Measurements from ENCODE around the gene ZNF792. TPM values are rescaled to one million over a fixed set of nuclear protein-coding genes. Genes with fewer than 3 reads are reported as not detected.

Gene ZNF792
- total and polyA plus RNA-seq, 2 of the 8 experiments (the other 6 are each of a cell fraction or from before 2014, with no cell fraction given), result 2.5 to 7.2 TPM

DNA sequence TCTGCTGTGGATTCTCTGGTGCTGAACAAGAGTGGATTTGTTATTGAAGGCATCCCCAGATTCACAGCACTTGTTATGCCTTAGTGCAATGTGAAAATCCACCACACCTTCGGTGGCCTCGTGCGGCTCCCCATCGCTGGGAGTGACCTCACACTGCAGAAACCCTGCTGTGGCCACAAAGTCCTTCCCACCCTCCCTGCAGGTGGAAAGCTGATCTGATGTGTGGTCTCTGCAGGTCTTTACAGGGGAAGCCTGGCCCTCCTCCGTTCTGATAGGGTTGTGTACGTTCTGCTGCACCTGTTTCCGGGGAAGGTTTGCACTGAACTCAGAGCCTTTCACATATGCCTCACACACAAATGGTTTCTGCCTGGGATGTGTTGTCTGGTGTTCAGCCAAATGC is 5.0 kb downstream of the ZNF792 start:
- CTCF ChIA-PET (ENCODE audit: partially characterized antibody), result interaction anchor here (0.6 to 2.9 kb wide), 2 partner anchors 30 to 120 kb away, joined by 3 to 9 read pairs; no protein-coding TSS in a partner anchor

More for the DNA sequence above, 5.0 kb downstream of the ZNF792 start:
- TF ChIP-seq EGR1 (IDR thresholded peaks at IDR 0.05; ENCODE audit: borderline replicate concordance, low read depth, low read length) (no peak), MAFK (IDR thresholded peaks at IDR 0.05; ENCODE audit: low read depth, low read length) (no peak), RBBP5 (IDR thresholded peaks at IDR 0.05; ENCODE audit: borderline replicate concordance, low read depth, low read length) (no peak)
- peaks cover 39 to 54% of the 10 kb centered on the region in 2 experiments for H3K9me3 ChIP-seq (ENCODE audit: insufficient read depth in 2 of 2, low read depth in 1 of 2, low read length in 1 of 2)
- no peak overlapping the region for H2BK12ac ChIP-seq (ENCODE audit: low read depth, low read length)
- FAIRE-seq (no peak), DNase-seq (ENCODE audit: low read depth in 1 of 2, low spot score in 2 of 2) (no peak)
- H3K79me2 ChIP-seq (ENCODE audit: control insufficient read depth in 1 of 2, insufficient read depth in 2 of 2, low read length in 2 of 2), result peaks cover 0 to 16% of the 10 kb centered on the region in 2 experiments; a peak in 2 of 4 replicates
- no peak overlapping the region for H2BK15ac ChIP-seq (ENCODE audit: low read length)
- no peak overlapping the region for H2BK5ac ChIP-seq (ENCODE audit: low read depth, low read length)
- H3K27me3 ChIP-seq (replicated peaks in 1 of 4; ENCODE audit: control insufficient read depth in 3 of 4, extremely low read depth in 1 of 4, insufficient read depth in 3 of 4, low read length in 3 of 4), result peaks cover 0 to 11% (median 5%) of the 10 kb centered on the region in 4 experiments; a peak in 3 of 7 replicates
- no peak overlapping the region for H2BK20ac ChIP-seq (ENCODE audit: low read length)
- WGBS, 2 experiments (ENCODE audit: extremely low coverage in 1 of 2, insufficient coverage in 1 of 2, insufficient read length in 1 of 2, insufficient replicate concordance in 2 of 2, low coverage in 1 of 2, low lambda C conversion rate in 2 of 2, missing lambda C conversion rate in 1 of 2), result 89% methylated on average over 7 of the region's 7 CpGs; no CpG with 5 or more reads in 1 of the 2 experiments
- no peak overlapping the region for H2AK5ac ChIP-seq (ENCODE audit: low read depth, low read length)
- H3K36me3 ChIP-seq (ENCODE audit: control insufficient read depth in 2 of 4, insufficient read depth in 4 of 4, low read length in 3 of 4), result peaks cover 16 to 35% (median 25%) of the 10 kb centered on the region in 4 experiments
- no peak overlapping the region for H3K56ac ChIP-seq (replicated peaks; ENCODE audit: insufficient read length, low read depth, low read length)
- H3K27ac ChIP-seq (ENCODE audit: low read depth, low read length), result no peak overlapping the region
- POLR2A ChIA-PET (ENCODE audit: partially characterized antibody), result interaction anchor here (1.4 kb wide), 1 partner anchor 120 kb away, joined by 4 read pairs; no protein-coding TSS in a partner anchor
- H4K91ac ChIP-seq (replicated peaks; ENCODE audit: insufficient read length, low read length), result no peak overlapping the region
- no peak overlapping the region for H3K9ac ChIP-seq (replicated peaks in 1 of 4; ENCODE audit: extremely low read depth in 1 of 4, low read depth in 3 of 4, low read length in 3 of 4)
- H3K14ac ChIP-seq (ENCODE audit: insufficient read length), result no peak overlapping the region
- no peak overlapping the region for H3K4me2 ChIP-seq (ENCODE audit: insufficient read depth in 1 of 2, low read depth in 2 of 2, low read length in 2 of 2)
- H3K4me3 ChIP-seq (ENCODE audit: extremely low read depth in 1 of 4, insufficient read depth in 2 of 4, low read depth in 3 of 4, low read length in 4 of 4), result no peak overlapping the region
- no peak overlapping the region for H2AFZ ChIP-seq (ENCODE audit: low read length)
- peaks cover 9% of the 10 kb centered on the region for H3K79me1 ChIP-seq (ENCODE audit: low read depth, low read length)
- no peak overlapping the region for H2BK120ac ChIP-seq (replicated peaks; ENCODE audit: low read depth, low read length)
- peaks cover 0 to 3% of the 10 kb centered on the region in 2 experiments for H4K20me1 ChIP-seq (replicated peaks in 1 of 2; ENCODE audit: control insufficient read depth in 1 of 2, insufficient read depth in 2 of 2, low read length in 2 of 2)
- H3K4me1 ChIP-seq (replicated peaks in 1 of 4; ENCODE audit: control insufficient read depth in 3 of 4, insufficient read depth in 4 of 4, low read length in 3 of 4), result peaks cover 0 to 5% (median under 1%) of the 10 kb centered on the region in 4 experiments; a peak in 2 of 7 replicates
- H3K23ac ChIP-seq (ENCODE audit: insufficient read length), result no peak overlapping the region
- H3K18ac ChIP-seq (ENCODE audit: extremely low read depth, low read length), result no peak overlapping the region
- H3K23me2 ChIP-seq (ENCODE audit: low read depth, low read length), result peaks cover 5% of the 10 kb centered on the region; the same call in 1 of the 2 replicates
- H3K4ac ChIP-seq (replicated peaks; ENCODE audit: insufficient read length, low read depth, low read length), result no peak overlapping the region
- no peak overlapping the region for H4K5ac ChIP-seq (ENCODE audit: insufficient read length, low read depth, low read length)
- H4K8ac ChIP-seq (ENCODE audit: extremely low read depth, insufficient read depth, low read length), result no peak overlapping the region

Data from H1 (cell line).